Measurements from ENCODE around the gene SCN5A. TPM values are rescaled to one million over a fixed set of nuclear protein-coding genes. Genes with fewer than 3 reads are reported as not detected.

Gene SCN5A
- total and polyA plus RNA-seq, 2 experiments from 2014 or later, result not detected

GRCh38 chr3:38515367-38515766 is 134.1 kb downstream of the SCN5A start:
- peaks cover 10% of the 10 kb centered on the region for H3K4me1 ChIP-seq (ENCODE audit: insufficient read depth)
- 97 to 99% methylated on average over 7 of the region's 7 CpGs for WGBS, 2 experiments (ENCODE audit: low coverage in 1 of 2, low lambda C conversion rate in 2 of 2, missing lambda C conversion rate in 2 of 2)
- no peaks in the 10 kb centered on the region for H3K9me3 ChIP-seq (ENCODE audit: low read depth)
- no peaks in the 10 kb centered on the region for H4K20me1 ChIP-seq (ENCODE audit: insufficient read depth)
- no peaks in the 10 kb centered on the region for H3K27me3 ChIP-seq (replicated peaks; ENCODE audit: insufficient read depth)
- no peak overlapping the region for H2AFZ ChIP-seq
- H3K27ac ChIP-seq, result no peak overlapping the region
- H3K4me3 ChIP-seq, result no peak overlapping the region
- TF ChIP-seq EZH2 (IDR thresholded peaks at IDR 0.05; ENCODE audit: insufficient read depth, poor library complexity, severe bottlenecking) (no peak), EZH2phosphoT487 (IDR thresholded peaks at IDR 0.05; ENCODE audit: insufficient read depth, low read depth) (no peak)
- no peaks in the 10 kb centered on the region for H3K79me2 ChIP-seq (ENCODE audit: insufficient read depth)
- no peak overlapping the region for H3K9ac ChIP-seq
- H3K4me2 ChIP-seq (ENCODE audit: unreplicated experiment), result no peak overlapping the region
- in situ Hi-C loops (cut with MboI), result no loop called here
- H3K9me2 ChIP-seq (ENCODE audit: insufficient read depth), result no peaks in the 10 kb centered on the region
- no peak for DNase-seq
- 0 out of 2 replicates have a peak, but pooled peaks cover 4% of the 10 kb centered on the region for H3K36me3 ChIP-seq (ENCODE audit: low read depth)
- H3F3A ChIP-seq (ENCODE audit: insufficient read depth), result peaks cover 14% of the 10 kb centered on the region; the same call in 1 of the 2 replicates

GRCh38 chr3:38511546-38511945 is 137.9 kb downstream of the SCN5A start:
- Histone ChIP-seq H3K9me3 (ENCODE audit: low read depth) (no peaks in the 10 kb centered on the region), H3K36me3 (ENCODE audit: low read depth) (peaks cover 18% of the 10 kb centered on the region; the same call in 1 of the 2 replicates), H3K4me3 (no peak overlapping the region), H3F3A (ENCODE audit: insufficient read depth) (0 out of 2 replicates have a peak, but pooled peaks cover under 1% of the 10 kb centered on the region), H4K20me1 (ENCODE audit: insufficient read depth) (no peaks in the 10 kb centered on the region), H3K9ac (no peak overlapping the region), H3K4me1 (ENCODE audit: insufficient read depth) (no peaks in the 10 kb centered on the region), H3K4me2 (ENCODE audit: unreplicated experiment) (no peak overlapping the region), H3K27me3 (replicated peaks; ENCODE audit: insufficient read depth) (no peaks in the 10 kb centered on the region), H3K9me2 (ENCODE audit: insufficient read depth) (no peaks in the 10 kb centered on the region), H2AFZ (no peak overlapping the region), H3K79me2 (ENCODE audit: insufficient read depth) (no peaks in the 10 kb centered on the region), H3K27ac (no peak overlapping the region)
- no peak for DNase-seq
- no peak for TF ChIP-seq EZH2phosphoT487 (IDR thresholded peaks at IDR 0.05; ENCODE audit: insufficient read depth, low read depth)
- TF ChIP-seq EZH2 (IDR thresholded peaks at IDR 0.05; ENCODE audit: insufficient read depth, poor library complexity, severe bottlenecking), result no peak
- 95 to 96% methylated on average over 3 of the region's 3 CpGs for WGBS, 2 experiments (ENCODE audit: low coverage in 1 of 2, low lambda C conversion rate in 2 of 2, missing lambda C conversion rate in 2 of 2)
- in situ Hi-C loops (cut with MboI), result no loop called here

- Histone ChIP-seq H3K4me1 (ENCODE audit: insufficient read depth) (no peaks in the 10 kb centered on the region), H3K9me3 (ENCODE audit: low read depth) (no peaks in the 10 kb centered on the region), H3K9ac (no peak overlapping the region), H3K36me3 (ENCODE audit: low read depth) (peaks cover 20% of the 10 kb centered on the region; the same call in 1 of the 2 replicates), H3F3A (ENCODE audit: insufficient read depth) (no peaks in the 10 kb centered on the region), H3K4me2 (ENCODE audit: unreplicated experiment) (no peak overlapping the region), H3K4me3 (no peak overlapping the region), H3K27ac (no peak overlapping the region), H2AFZ (no peak overlapping the region), H3K27me3 (replicated peaks; ENCODE audit: insufficient read depth) (no peaks in the 10 kb centered on the region), H4K20me1 (ENCODE audit: insufficient read depth) (no peaks in the 10 kb centered on the region), H3K9me2 (ENCODE audit: insufficient read depth) (no peaks in the 10 kb centered on the region), H3K79me2 (ENCODE audit: insufficient read depth) (no peaks in the 10 kb centered on the region)
- in situ Hi-C loops (cut with MboI), result no loop called here
- DNase-seq, result no peak
- TF ChIP-seq EZH2 (IDR thresholded peaks at IDR 0.05; ENCODE audit: insufficient read depth, poor library complexity, severe bottlenecking) (no peak), EZH2phosphoT487 (IDR thresholded peaks at IDR 0.05; ENCODE audit: insufficient read depth, low read depth) (no peak)
Measured at GRCh38 chr3:38510631-38511030, 138.9 kb downstream of the SCN5A start.

DNA sequence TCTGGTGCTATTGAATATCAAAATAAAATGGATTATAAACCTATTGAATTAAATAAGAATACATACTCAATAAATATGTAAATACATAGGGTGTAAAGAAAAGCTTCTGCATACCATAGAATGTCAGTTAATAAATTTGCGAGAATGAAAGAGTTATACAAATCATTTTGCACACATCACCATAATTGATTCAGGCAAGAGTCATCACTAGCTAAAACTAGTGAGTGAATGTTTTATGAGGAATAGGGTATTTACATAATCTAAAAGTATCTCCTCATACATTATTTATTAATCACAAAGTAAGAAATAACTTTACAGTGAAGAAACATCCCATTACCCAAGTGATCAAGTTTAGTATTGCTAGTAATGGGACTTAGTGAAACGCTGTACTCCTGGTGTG is 139.8 kb downstream of the SCN5A start:
- H3K9me2 ChIP-seq (ENCODE audit: insufficient read depth), result no peaks in the 10 kb centered on the region
- DNase-seq, result no peak
- no peak overlapping the region for H3K4me3 ChIP-seq
- H3K27me3 ChIP-seq (replicated peaks; ENCODE audit: insufficient read depth), result no peaks in the 10 kb centered on the region
- H3K9ac ChIP-seq, result no peak overlapping the region
- H3K9me3 ChIP-seq (ENCODE audit: low read depth), result no peaks in the 10 kb centered on the region
- H3K36me3 ChIP-seq (ENCODE audit: low read depth), result peaks cover 24% of the 10 kb centered on the region; the same call in 1 of the 2 replicates
- no peak overlapping the region for H2AFZ ChIP-seq
- no peak overlapping the region for H3K4me2 ChIP-seq (ENCODE audit: unreplicated experiment)
- H3F3A ChIP-seq (ENCODE audit: insufficient read depth), result no peaks in the 10 kb centered on the region
- H4K20me1 ChIP-seq (ENCODE audit: insufficient read depth), result no peaks in the 10 kb centered on the region
- H3K27ac ChIP-seq, result no peak overlapping the region
- in situ Hi-C loops (cut with MboI), result no loop called here
- no peaks in the 10 kb centered on the region for H3K79me2 ChIP-seq (ENCODE audit: insufficient read depth)
- no peak for TF ChIP-seq EZH2 (IDR thresholded peaks at IDR 0.05; ENCODE audit: insufficient read depth, poor library complexity, severe bottlenecking)
- WGBS, 2 experiments (ENCODE audit: low coverage in 1 of 2, low lambda C conversion rate in 2 of 2, missing lambda C conversion rate in 2 of 2), result 92 to 96% methylated on average over 2 of the region's 2 CpGs
- no peaks in the 10 kb centered on the region for H3K4me1 ChIP-seq (ENCODE audit: insufficient read depth)

DNA sequence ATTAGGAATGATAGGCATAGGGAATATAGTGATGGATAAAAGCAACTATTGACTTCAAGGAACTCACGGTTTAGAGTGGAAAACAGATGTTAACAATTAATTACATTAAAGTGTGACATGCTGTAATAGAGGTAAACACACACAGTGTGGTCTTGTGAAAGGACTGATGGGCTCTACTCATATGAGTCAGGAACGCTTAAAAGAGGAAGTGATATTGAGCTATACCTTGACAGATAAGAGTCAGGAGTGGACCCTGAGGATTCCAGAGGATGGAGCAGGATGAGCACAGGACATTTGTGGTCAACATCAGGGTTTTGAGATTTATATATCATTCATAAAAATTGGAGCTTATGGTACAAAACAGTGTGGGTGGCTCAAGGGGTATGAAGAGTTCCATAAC is 142.4 kb downstream of the SCN5A start:
- in situ Hi-C loops (cut with MboI), result no loop called here
- Histone ChIP-seq H3K36me3 (ENCODE audit: low read depth) (peaks cover 34% of the 10 kb centered on the region), H3K27ac (no peak overlapping the region), H3K79me2 (ENCODE audit: insufficient read depth) (no peaks in the 10 kb centered on the region), H3K4me1 (ENCODE audit: insufficient read depth) (no peaks in the 10 kb centered on the region), H3K27me3 (replicated peaks; ENCODE audit: insufficient read depth) (no peaks in the 10 kb centered on the region), H4K20me1 (ENCODE audit: insufficient read depth) (no peaks in the 10 kb centered on the region), H3K4me3 (no peak overlapping the region), H3F3A (ENCODE audit: insufficient read depth) (no peaks in the 10 kb centered on the region), H3K4me2 (ENCODE audit: unreplicated experiment) (no peak overlapping the region), H3K9me2 (ENCODE audit: insufficient read depth) (no peaks in the 10 kb centered on the region), H3K9ac (no peak overlapping the region), H2AFZ (no peak overlapping the region), H3K9me3 (ENCODE audit: low read depth) (no peaks in the 10 kb centered on the region)
- no peak for DNase-seq
- 78 to 83% methylated on average over 2 of the region's 2 CpGs for WGBS, 2 experiments (ENCODE audit: low coverage in 1 of 2, low lambda C conversion rate in 2 of 2, missing lambda C conversion rate in 2 of 2)
- TF ChIP-seq EZH2 (IDR thresholded peaks at IDR 0.05; ENCODE audit: insufficient read depth, poor library complexity, severe bottlenecking) (no peak), EZH2phosphoT487 (IDR thresholded peaks at IDR 0.05; ENCODE audit: insufficient read depth, low read depth) (no peak)

Data from GM23248 (cell line).